HEK293T (cell line): ENCODE results near the gene TRIM59.

Experiments used
- CTCF ChIA-PET: fragments of 350-600 bp; formaldehyde crosslinking; extraction: SDS; loops from one replicate; lab custom pipeline; 2021; ENCODE audit warnings: antibody characterized with exemption, inconsistent platforms; lab: Yijun Ruan, JAX
- POLR2A ChIA-PET: fragments of 350-600 bp; formaldehyde crosslinking; extraction: SDS; loops from one replicate; lab custom pipeline; 2020; ENCODE audit warnings: antibody characterized with exemption, inconsistent platforms; lab: Yijun Ruan, JAX
- DNase-seq: peaks from one replicate; pipeline ENCODE4 v3.0.0; 2012; ENCODE audit warnings: mixed read lengths; ENCODE audit errors: extremely low spot score
- ARNT ChIP-seq: fragments of 450-650 bp; IDR thresholded peaks from 2 replicates; pipeline ENCODE4 v1.6.1; 2017; ENCODE audit warnings: mild to moderate bottlenecking
- BHLHE40 ChIP-seq: fragments of 450-650 bp; IDR thresholded peaks from 2 replicates; pipeline ENCODE4 v1.6.1; 2016; ENCODE audit warnings: mild to moderate bottlenecking, moderate library complexity, borderline replicate concordance
- CTBP1 ChIP-seq: fragments of 450-650 bp; IDR thresholded peaks from 2 replicates; pipeline ENCODE4 v1.6.1; 2016; ENCODE audit warnings: borderline replicate concordance
- ELF4 ChIP-seq: fragments of 450-650 bp; IDR thresholded peaks from 2 replicates; pipeline ENCODE4 v1.6.1; 2017; ENCODE audit warnings: antibody characterized with exemption
- FOXA1 ChIP-seq: fragments of 450-650 bp; IDR thresholded peaks from 2 replicates; pipeline ENCODE4 v1.6.1; 2016; ENCODE audit warnings: mild to moderate bottlenecking
- FOXK2 ChIP-seq: fragments of 450-650 bp; IDR thresholded peaks from 2 replicates; pipeline ENCODE4 v1.6.1; 2016; ENCODE audit warnings: mild to moderate bottlenecking
- FOXM1 ChIP-seq: fragments of 450-650 bp; IDR thresholded peaks from 2 replicates; pipeline ENCODE4 v1.6.1; 2017; ENCODE audit warnings: mild to moderate bottlenecking, borderline replicate concordance
- HDGF ChIP-seq: fragments of 450-650 bp; IDR thresholded peaks from 2 replicates; pipeline ENCODE4 v1.6.1; 2017; ENCODE audit warnings: antibody characterized with exemption, borderline replicate concordance
- L3MBTL2 ChIP-seq: fragments of 450-650 bp; conservative IDR thresholded peaks from 2 replicates; pipeline ENCODE4 v1.6.1; 2016; ENCODE audit warnings: mild to moderate bottlenecking
- LEF1 ChIP-seq: fragments of 450-650 bp; IDR thresholded peaks from 2 replicates; pipeline ENCODE4 v1.6.1; 2017; ENCODE audit warnings: mild to moderate bottlenecking, borderline replicate concordance
- NFRKB ChIP-seq: fragments of 450-650 bp; IDR thresholded peaks from 2 replicates; pipeline ENCODE4 v1.6.1; 2016; ENCODE audit warnings: mild to moderate bottlenecking, moderate library complexity
- PKNOX1 ChIP-seq: fragments of 450-650 bp; IDR thresholded peaks from 2 replicates; pipeline ENCODE4 v1.6.1; 2016
- SP1 ChIP-seq: fragments of 450-650 bp; IDR thresholded peaks from 2 replicates; pipeline ENCODE4 v1.6.1; 2017
- SUZ12 ChIP-seq: fragments of 450-650 bp; IDR thresholded peaks from 2 replicates; pipeline ENCODE4 v1.6.1; 2016; ENCODE audit warnings: mild to moderate bottlenecking
- TARDBP ChIP-seq: fragments of 450-650 bp; IDR thresholded peaks from 2 replicates; pipeline ENCODE4 v1.6.1; 2016
- ZNF384 ChIP-seq: fragments of 450-650 bp; IDR thresholded peaks from 2 replicates; pipeline ENCODE4 v1.6.1; 2016

Gene TRIM59

DNA sequence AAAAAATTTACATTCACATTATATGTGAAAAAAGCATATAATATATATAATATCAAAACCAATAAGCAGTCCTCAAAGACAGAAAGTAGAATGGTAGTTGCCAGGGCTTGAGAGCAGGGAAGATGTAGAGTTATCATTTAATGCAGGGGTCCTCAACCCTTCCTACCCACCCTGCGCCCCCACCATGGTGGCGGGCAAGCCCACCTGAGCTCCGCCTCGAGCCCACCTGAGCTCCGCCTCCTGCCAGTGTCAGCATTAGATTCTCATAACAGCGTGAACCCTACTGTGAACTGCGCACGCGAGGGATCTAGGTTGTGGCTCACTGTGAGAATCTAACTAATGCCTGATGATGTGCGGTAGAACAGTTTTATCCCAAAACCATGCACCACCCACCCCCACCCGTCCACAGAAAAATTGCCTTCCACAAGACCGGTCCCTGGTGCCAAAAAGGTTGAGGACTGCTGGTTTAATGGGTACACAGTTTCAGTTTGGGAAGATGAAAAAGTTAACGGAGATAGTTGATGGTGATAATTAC, 3.0 kb downstream of the TRIM59 start:
- DNase-seq: no peak
- TF ChIP-seq FOXA1: no peak
- TF ChIP-seq ELF4: no peak
- TF ChIP-seq NFRKB: no peak
- no peak for TF ChIP-seq FOXK2
- no peak for TF ChIP-seq HDGF
- TF ChIP-seq LEF1: no peak
- TF ChIP-seq PKNOX1: no peak
- TF ChIP-seq CTBP1: no peak
- no peak for TF ChIP-seq FOXM1
- TF ChIP-seq ZNF384: no peak
- CTCF ChIA-PET: no interaction called here
- POLR2A ChIA-PET: no interaction called here

DNA sequence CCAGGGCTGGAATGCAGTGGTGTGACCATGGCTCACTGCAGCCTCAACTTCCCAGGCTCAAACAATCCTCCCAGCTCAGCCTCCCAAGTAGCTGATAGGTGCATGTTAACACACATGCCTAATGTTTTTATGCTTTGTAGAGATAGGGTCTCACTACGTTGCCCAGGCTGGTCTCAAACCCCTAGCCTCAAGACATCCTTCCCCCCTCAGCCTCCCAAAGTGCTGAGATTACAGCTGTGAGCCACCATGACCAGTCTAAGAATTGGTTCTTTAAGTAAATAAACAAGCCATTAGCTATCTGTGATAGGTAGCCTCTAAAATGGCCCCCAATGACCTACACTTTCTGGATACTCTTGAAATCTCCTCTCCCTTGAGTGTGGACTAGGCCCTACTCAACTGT, 3.7 kb downstream of the TRIM59 start:
- TF ChIP-seq HDGF: no peak
- TF ChIP-seq L3MBTL2: no peak
- TF ChIP-seq FOXA1: no peak
- TF ChIP-seq ELF4: no peak
- TF ChIP-seq SUZ12: no peak
- no peak for TF ChIP-seq TARDBP
- TF ChIP-seq ARNT: no peak
- TF ChIP-seq BHLHE40: no peak
- TF ChIP-seq PKNOX1: no peak
- no peak for TF ChIP-seq ZNF384
- TF ChIP-seq LEF1: no peak
- no peak for TF ChIP-seq CTBP1
- TF ChIP-seq SP1: no peak
- no peak for TF ChIP-seq FOXM1
- no peak for TF ChIP-seq NFRKB
- TF ChIP-seq FOXK2: no peak
- ChIA-PET CTCF (no interaction called here), POLR2A (no interaction called here)
- DNase-seq: no peak

DNA sequence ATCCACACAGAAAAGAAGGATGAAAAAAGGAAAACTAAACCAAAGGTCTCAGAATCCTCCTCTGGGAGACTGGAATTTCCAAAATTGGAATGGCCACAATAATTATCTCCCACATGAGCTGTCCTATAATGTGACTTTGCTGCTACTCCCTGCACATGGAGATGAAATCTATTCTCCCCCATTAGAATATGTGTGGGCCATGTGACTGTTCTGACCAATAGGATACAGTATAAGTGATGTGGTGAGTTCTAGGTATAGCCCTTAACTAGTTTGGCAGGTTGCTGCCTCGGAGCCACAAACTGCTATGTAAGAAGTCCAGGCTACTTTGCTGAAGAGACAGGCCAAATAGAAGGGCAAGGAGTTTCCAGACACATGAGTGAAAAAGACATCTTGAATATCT, 5.2 kb downstream of the TRIM59 start:
- DNase-seq: peak; percentile 16
- no peak for TF ChIP-seq HDGF
- TF ChIP-seq ZNF384: no peak
- no peak for TF ChIP-seq PKNOX1
- TF ChIP-seq SUZ12: no peak
- TF ChIP-seq FOXA1: no peak
- ChIA-PET POLR2A (no interaction called here), CTCF (no interaction called here)

DNA sequence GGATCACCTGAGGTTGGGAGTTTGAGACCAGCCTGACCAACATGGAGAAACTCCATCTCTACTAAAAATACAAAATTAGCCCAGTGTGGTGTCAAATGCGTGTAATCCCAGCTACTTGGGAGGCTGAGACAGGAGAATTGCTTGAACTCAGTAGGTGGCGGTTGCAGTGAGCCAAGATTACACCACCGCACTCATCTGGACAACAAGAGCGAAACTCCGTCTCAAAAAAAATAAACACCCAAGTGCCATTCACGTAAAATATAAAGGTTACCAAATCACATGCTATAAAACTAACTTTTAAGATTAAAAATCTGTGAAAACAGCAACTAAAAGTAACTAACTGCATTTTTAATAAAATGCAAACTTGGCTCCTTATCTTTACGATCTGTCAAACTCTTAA, 8.9 kb downstream of the TRIM59 start:
- CTCF ChIA-PET: interaction anchor here (0.7 kb wide), 1 partner anchor 452 kb away, joined by 3 read pairs; the partner anchor contains the start of gene IL12A

GRCh38 chr3:160437083-160437455, 12.5 kb downstream of the TRIM59 start:
- no peak for DNase-seq
- ChIA-PET CTCF (no interaction called here), POLR2A (no interaction called here)
- TF ChIP-seq NFRKB (no peak), PKNOX1 (no peak), L3MBTL2 (no peak), SP1 (no peak), BHLHE40 (no peak), FOXK2 (no peak), ARNT (no peak), CTBP1 (no peak), ELF4 (no peak), ZNF384 (no peak), HDGF (no peak), FOXM1 (no peak), FOXA1 (no peak), LEF1 (no peak), SUZ12 (no peak), TARDBP (no peak)

More for the DNA sequence above, 8.9 kb downstream of the TRIM59 start:
- TF ChIP-seq LEF1 (no peak), PKNOX1 (peak; percentile 55; the same call in 1 of the 2 replicates)
- DNase-seq: no peak
- POLR2A ChIA-PET: interaction anchor here (1.7 kb wide), 1 partner anchor 8 kb away, joined by 17 read pairs; the partner anchor contains the start of gene TRIM59

GRCh38 chr3:160435747-160436146, 13.8 kb downstream of the TRIM59 start:
- POLR2A ChIA-PET: interaction anchor here (2.7 kb wide), 1 partner anchor 14 kb away, joined by 13 read pairs; the partner anchor contains the start of gene TRIM59
- TF ChIP-seq FOXA1 (no peak), SP1 (no peak), FOXM1 (no peak), ZNF384 (no peak), ELF4 (no peak), PKNOX1 (no peak), NFRKB (no peak)
- CTCF ChIA-PET: no interaction called here
- no peak for DNase-seq
